ENCODE results near the gene DECR2.

Gene DECR2

DNA sequence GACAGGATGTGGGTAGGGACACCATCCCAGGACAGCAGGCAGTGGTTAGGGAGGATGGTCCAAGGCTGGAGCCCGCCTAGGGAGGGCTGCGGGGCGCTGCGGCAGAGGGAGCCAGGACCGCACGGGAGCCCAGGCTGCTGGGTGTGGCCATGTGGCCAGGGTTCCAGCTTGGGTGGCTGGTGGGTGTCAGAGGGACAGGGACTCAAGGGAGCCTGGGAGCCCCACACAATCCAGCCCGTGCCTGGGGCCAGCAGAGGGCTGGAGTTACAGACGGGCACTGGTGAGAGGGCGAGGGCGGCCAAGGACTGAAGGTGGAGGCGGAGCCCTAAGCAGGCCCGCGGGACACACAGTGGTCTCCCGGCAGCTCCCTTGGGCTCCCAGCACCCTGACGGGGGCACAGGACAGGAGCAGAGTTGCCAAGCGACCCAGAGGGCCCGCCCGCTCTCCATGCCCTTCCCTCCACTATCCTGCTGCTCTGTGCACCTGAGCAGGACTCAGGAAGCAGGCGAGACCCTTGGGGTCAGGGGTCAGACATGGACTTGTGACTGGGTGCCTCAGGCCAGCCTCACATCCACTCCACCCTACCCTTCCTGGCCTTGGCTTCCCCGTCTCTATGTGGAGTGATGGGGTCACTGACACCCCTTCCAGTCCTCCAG lies 38.4 kb upstream of the DECR2 start:
- DNase-seq (ENCODE audit: low read depth): no peak
- H3K4me3 ChIP-seq (ENCODE audit: control insufficient read depth, low read depth, low read length): no peak overlapping the region
- TF ChIP-seq, protein P1, sequence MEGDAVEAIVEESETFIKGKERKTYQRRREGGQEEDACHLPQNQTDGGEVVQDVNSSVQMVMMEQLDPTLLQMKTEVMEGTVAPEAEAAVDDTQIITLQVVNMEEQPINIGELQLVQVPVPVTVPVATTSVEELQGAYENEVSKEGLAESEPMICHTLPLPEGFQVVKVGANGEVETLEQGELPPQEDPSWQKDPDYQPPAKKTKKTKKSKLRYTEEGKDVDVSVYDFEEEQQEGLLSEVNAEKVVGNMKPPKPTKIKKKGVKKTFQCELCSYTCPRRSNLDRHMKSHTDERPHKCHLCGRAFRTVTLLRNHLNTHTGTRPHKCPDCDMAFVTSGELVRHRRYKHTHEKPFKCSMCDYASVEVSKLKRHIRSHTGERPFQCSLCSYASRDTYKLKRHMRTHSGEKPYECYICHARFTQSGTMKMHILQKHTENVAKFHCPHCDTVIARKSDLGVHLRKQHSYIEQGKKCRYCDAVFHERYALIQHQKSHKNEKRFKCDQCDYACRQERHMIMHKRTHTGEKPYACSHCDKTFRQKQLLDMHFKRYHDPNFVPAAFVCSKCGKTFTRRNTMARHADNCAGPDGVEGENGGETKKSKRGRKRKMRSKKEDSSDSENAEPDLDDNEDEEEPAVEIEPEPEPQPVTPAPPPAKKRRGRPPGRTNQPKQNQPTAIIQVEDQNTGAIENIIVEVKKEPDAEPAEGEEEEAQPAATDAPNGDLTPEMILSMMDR (IDR thresholded peaks at IDR 0.05; ENCODE audit: control insufficient read depth, insufficient read depth, low read depth, low read length, missing control alignments): no peak

DNA sequence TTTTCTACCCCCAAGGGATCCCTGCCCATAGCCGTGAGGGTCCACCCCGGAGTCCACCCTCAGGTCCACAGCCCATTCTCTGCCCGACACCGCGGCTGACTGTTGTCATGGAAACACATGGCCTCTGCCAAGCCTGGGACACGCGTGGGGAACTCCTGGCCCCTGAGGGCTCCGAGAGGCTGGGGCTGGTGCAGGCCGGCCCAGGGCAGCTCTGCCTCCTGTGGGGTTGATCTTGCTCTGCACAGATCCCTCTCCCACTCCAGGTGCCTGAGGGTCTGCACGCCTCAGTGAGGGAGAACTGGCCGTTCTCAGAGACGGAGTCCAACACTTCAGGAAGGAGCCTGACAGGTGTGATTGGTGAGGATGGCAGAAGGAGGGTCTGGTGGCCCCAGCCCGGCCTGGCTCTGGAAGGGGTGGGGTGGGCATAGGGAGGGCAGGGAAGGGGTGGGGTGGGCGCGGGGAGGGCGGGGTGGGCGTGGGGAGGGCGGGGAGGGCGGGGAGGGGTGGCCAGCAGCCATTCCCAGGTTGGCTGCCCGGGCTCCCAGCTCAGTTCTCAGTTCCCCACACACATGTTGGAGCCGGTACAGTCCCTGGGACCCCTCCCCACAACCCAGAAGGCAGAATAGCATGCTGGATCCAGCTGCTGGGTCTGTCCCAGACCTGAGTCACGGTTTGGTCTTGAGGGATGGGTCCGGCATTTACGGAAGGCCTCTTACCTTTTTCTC lies 37.8 kb upstream of the DECR2 start:
- no peak for DNase-seq (ENCODE audit: low read depth)
- TF ChIP-seq, protein P1 (IDR thresholded peaks at IDR 0.05; ENCODE audit: control insufficient read depth, insufficient read depth, low read depth, low read length, missing control alignments): no peak
- H3K4me3 ChIP-seq (ENCODE audit: control insufficient read depth, low read depth, low read length): no peak overlapping the region

DNA sequence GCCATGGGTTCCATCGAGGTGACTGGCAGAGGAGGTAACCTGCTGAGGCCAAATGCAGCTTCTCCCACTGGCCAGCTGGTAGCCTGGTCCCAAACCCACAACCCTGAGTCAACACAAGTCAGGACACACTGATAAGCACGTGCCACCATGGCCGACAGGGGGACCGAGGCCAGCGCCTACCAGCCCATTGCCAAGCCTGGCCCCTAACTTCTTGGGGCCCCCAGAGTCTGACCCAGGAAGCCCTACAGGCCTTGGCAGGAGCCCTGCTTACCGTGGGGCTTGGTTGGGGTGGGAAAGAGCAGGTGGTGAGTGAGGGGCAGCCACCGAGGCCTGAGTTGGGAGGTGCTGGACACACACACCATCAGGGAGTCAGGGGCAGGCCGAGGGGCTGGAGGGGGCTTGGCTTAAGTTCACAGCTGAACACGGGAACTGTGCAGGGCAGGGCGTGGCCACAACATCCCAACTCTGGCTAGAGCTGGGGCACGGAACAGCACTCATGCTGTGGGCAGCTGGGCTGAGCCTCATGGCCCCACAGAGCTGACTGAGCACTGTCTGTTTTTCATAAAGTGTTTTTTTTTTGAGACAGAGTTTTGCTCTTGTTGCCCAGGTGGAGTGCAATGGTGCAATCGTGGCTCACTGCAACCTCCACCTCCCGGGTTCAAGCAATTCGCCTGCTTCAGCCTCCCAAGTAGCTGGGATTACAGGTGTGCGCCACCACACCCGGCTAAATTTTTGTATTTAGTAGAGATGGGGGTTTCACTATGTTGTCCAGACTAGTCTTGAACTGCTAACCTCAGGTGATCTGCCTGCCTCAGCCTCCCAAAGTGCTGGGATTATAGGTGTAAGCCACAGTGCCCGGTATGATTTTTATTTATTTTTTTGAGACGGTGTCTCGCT lies 36.8 kb upstream of the DECR2 start:
- TF ChIP-seq, protein P1 (IDR thresholded peaks at IDR 0.05; ENCODE audit: control insufficient read depth, insufficient read depth, low read depth, low read length, missing control alignments): no peak
- DNase-seq (ENCODE audit: low read depth): no peak
- H3K4me3 ChIP-seq (ENCODE audit: control insufficient read depth, low read depth, low read length): no peak overlapping the region

DNA sequence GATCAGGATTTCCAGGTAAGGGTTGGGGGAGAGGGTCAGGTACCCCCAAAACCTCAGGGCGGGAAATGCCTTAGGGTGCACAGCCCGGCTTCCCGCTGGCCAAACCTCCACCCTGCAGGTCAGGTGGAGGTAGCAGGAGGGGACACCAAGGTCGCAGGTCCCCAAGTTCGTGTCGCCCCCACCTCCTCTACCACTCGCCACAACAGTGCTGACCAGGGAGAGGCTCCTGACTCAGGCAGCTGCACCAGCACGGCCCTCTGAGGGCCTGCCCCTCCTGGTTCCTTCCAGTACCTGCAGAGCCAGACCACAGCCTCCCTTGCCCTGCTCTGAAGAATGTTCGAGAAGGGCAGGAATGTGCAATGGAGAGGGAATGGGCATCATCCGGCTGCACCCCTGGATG lies 35.2 kb upstream of the DECR2 start:
- no peak overlapping the region for H3K4me3 ChIP-seq (ENCODE audit: control insufficient read depth, low read depth, low read length)
- no peak for DNase-seq (ENCODE audit: low read depth)
- TF ChIP-seq, protein P1 (IDR thresholded peaks at IDR 0.05; ENCODE audit: control insufficient read depth, insufficient read depth, low read depth, low read length, missing control alignments): no peak

DNA sequence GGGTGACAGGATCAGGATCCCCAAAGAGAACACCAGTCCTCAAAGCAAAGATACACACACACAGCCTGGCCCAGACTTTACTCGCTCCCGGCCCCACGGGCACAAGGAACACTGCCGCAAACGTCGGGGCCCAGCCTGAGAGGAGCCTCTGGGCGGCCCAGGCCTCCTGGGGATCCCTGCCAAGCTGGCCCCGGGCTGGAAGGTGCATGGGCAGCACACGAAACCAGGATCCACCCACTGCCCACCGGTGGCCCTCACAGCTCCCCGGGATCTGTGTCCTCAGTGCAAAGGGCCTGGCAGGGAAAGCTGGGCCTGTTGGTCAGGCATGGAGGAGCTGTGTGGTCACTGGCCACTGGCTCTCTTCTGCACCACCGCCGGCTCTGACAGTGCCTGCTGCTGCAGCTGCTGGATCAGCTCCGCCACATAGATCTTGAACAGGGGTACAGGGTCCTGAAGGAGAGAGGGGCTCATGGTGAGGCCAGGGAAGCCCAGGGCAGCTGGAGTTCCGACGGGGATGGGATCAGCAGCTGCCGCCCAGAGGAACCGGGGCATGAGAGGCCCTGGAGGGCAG lies 34.3 kb upstream of the DECR2 start:
- TF ChIP-seq, protein P1 (IDR thresholded peaks at IDR 0.05; ENCODE audit: control insufficient read depth, insufficient read depth, low read depth, low read length, missing control alignments): no peak

More for the DNA sequence above, 34.3 kb upstream of the DECR2 start:
- H3K4me3 ChIP-seq (ENCODE audit: control insufficient read depth, low read depth, low read length): no peak overlapping the region
- no peak for DNase-seq (ENCODE audit: low read depth)
